SK-N-SH treated with all-trans-retinoic acid at 6 μM for 48 hours (cell line): Measurements from ENCODE around the gene CHMP1A.

Experiments
- PATZ1 ChIP-seq: fragments of 250-450 bp; sonication (Bioruptor Pico); IDR thresholded peaks from 2 replicates; pipeline ENCODE4 v1.8.0; 2020; ENCODE audit warnings: mild to moderate bottlenecking, moderate library complexity, borderline replicate concordance
- POU6F1 ChIP-seq: fragments of 250-450 bp; sonication (Bioruptor Pico); IDR thresholded peaks from 2 replicates; pipeline ENCODE4 v1.8.0; 2021; ENCODE audit warnings: low read depth, mild to moderate bottlenecking, moderate library complexity, borderline replicate concordance
- RARB ChIP-seq: fragments of 250-450 bp; sonication (Bioruptor Pico); IDR thresholded peaks from 2 replicates; pipeline ENCODE4 v1.8.0; 2021; ENCODE audit warnings: mild to moderate bottlenecking, moderate library complexity
- SNAI2 ChIP-seq: fragments of 250-450 bp; sonication (Bioruptor Pico); IDR thresholded peaks from 2 replicates; pipeline ENCODE4 v1.5.0; 2020; ENCODE audit warnings: mild to moderate bottlenecking, moderate library complexity
- TOX ChIP-seq: fragments of 250-450 bp; sonication (Bioruptor Pico); IDR thresholded peaks from 2 replicates; pipeline ENCODE4 v1.8.0; 2021; ENCODE audit warnings: mild to moderate bottlenecking, moderate library complexity, borderline replicate concordance
- ZFP3 ChIP-seq: fragments of 250-450 bp; sonication (Bioruptor Pico); IDR thresholded peaks from 2 replicates; pipeline ENCODE4 v1.5.0; 2020; ENCODE audit warnings: mild to moderate bottlenecking, moderate library complexity
- ZNF565 ChIP-seq: fragments of 450-650 bp; formaldehyde crosslinking; conservative IDR thresholded peaks from 2 replicates; pipeline ENCODE4 v1.5.0; 2020; ENCODE audit warnings: low read depth, mild to moderate bottlenecking, moderate library complexity

GRCh38 chr16:89629827-89630610 is 27.5 kb downstream of the CHMP1A start:
- no peak for TF ChIP-seq PATZ1 (CRISPR knock-in tag)
- TF ChIP-seq TOX (CRISPR knock-in tag) = no peak
- no peak for TF ChIP-seq POU6F1 (CRISPR knock-in tag)
- TF ChIP-seq SNAI2 = no peak
- no peak for TF ChIP-seq RARB
- TF ChIP-seq ZFP3 (CRISPR knock-in tag) = no peak
- TF ChIP-seq ZNF565 = no peak
